ENCODE measurements around the gene GLIS1. TPM values are rescaled to one million over a fixed set of nuclear protein-coding genes. Genes with fewer than 3 reads are reported as not detected.

Gene GLIS1
- total RNA-seq, 1 donor from 2014 or later: 0.07 TPM

DNA sequence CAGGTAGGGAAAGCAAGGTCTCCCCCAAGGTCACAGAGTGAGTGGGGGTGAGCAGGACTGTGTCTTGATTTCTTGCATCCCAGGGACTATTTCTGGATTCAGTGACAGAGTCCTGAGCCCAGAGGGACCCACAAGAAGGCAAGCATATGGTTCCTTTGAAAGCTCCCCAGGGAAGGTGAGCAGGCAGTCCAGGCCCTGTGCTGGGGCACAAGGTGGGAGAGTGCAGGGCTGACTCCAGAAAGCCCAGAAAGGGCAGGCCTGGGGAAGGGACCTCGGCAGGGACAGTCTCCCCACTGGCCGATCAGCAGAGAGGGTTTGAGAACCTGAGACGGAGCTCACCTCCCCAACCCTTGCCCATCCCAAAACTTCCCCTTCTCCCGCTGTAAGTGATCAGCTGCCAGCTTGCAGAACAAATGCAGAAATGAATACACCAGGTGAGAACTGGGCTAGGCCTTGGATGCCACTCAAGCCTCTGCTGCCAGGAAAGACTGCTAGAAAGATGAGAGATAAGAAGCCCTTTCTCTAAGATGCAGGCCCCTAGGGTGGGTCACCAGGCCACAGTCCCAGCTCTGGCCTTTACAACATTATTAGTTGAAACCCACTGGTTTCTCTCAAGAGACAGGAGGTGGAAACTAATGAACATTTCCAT is 121.0 kb downstream of the GLIS1 start:
- Histone ChIP-seq H3K4me1 (ENCODE audit: insufficient read depth, low read length) (peaks cover 8% of the 10 kb centered on the region), H3K4me2 (ENCODE audit: low read length) (peak overlapping the region; percentile 26), H3K36me3 (ENCODE audit: insufficient read depth, low read length) (no peaks in the 10 kb centered on the region), H3K9ac (ENCODE audit: low read length) (peak overlapping the region; percentile 10), H3K79me2 (ENCODE audit: insufficient read depth, low read length) (peaks cover 60% of the 10 kb centered on the region), H3K4me3 (ENCODE audit: insufficient read depth, low read depth, low read length) (no peak overlapping the region), H3K27me3 (ENCODE audit: insufficient read depth, low read length) (no peaks in the 10 kb centered on the region), H3K9me3 (ENCODE audit: insufficient read depth, low read depth, low read length) (no peaks in the 10 kb centered on the region), H4K20me1 (ENCODE audit: insufficient read depth, low read length) (peaks cover 86% of the 10 kb centered on the region), H2AFZ (ENCODE audit: low read depth, low read length) (no peak overlapping the region), H3K27ac (ENCODE audit: low read depth, low read length) (peak overlapping the region; percentile 39)
- no peak overlapping the region for H3K27ac Mint-ChIP-seq (ENCODE audit: unreplicated experiment)
- TF ChIP-seq EZH2 (IDR thresholded peaks at IDR 0.05; ENCODE audit: insufficient read depth, low read length): no peak
- TF ChIP-seq, protein P1, sequence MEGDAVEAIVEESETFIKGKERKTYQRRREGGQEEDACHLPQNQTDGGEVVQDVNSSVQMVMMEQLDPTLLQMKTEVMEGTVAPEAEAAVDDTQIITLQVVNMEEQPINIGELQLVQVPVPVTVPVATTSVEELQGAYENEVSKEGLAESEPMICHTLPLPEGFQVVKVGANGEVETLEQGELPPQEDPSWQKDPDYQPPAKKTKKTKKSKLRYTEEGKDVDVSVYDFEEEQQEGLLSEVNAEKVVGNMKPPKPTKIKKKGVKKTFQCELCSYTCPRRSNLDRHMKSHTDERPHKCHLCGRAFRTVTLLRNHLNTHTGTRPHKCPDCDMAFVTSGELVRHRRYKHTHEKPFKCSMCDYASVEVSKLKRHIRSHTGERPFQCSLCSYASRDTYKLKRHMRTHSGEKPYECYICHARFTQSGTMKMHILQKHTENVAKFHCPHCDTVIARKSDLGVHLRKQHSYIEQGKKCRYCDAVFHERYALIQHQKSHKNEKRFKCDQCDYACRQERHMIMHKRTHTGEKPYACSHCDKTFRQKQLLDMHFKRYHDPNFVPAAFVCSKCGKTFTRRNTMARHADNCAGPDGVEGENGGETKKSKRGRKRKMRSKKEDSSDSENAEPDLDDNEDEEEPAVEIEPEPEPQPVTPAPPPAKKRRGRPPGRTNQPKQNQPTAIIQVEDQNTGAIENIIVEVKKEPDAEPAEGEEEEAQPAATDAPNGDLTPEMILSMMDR (IDR thresholded peaks at IDR 0.05; ENCODE audit: insufficient read depth, low read depth, low read length): no peak
- H3K4me3 Mint-ChIP-seq (ENCODE audit: unreplicated experiment): no peak overlapping the region
- FAIRE-seq (no peak), DNase-seq (ENCODE audit: low read depth) (no peak)
- H3K4me1 Mint-ChIP-seq (ENCODE audit: low read depth, unreplicated experiment): no peaks in the 10 kb centered on the region
- H3K36me3 Mint-ChIP-seq (ENCODE audit: low read depth, unreplicated experiment): no peaks in the 10 kb centered on the region
- peaks cover 10% of the 10 kb centered on the region for H3K27me3 Mint-ChIP-seq (ENCODE audit: low read depth, unreplicated experiment)
- no peaks in the 10 kb centered on the region for H3K9me3 Mint-ChIP-seq (ENCODE audit: unreplicated experiment)

DNA sequence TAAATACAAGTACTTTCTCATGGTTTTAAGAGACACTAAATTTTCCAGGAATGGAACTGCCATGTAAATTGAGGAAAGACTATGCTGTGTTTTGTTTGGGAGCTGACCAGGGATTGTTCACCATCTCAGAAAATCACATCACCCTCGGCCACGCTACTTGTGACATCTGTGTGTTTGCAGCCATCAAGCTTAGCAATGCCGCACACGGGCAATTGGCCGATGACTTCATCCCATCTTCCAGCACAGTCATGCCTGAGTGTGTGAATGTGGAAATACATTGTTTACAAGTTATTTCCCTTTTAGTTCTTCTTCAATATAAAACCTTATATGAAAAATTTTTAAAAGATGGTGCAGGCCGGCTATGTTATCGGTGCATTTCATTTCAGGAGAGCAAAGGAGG is 121.6 kb downstream of the GLIS1 start:
- no peaks in the 10 kb centered on the region for H3K9me3 Mint-ChIP-seq (ENCODE audit: unreplicated experiment)
- peak; percentile 65 for DNase-seq (ENCODE audit: low read depth)
- no peak overlapping the region for H3K27ac Mint-ChIP-seq (ENCODE audit: unreplicated experiment)

More for the DNA sequence above, 121.6 kb downstream of the GLIS1 start:
- Histone ChIP-seq H3K79me2 (ENCODE audit: insufficient read depth, low read length) (peaks cover 55% of the 10 kb centered on the region), H3K4me3 (ENCODE audit: insufficient read depth, low read depth, low read length) (no peak overlapping the region), H3K4me1 (ENCODE audit: insufficient read depth, low read length) (peaks cover 8% of the 10 kb centered on the region), H3K9me3 (ENCODE audit: insufficient read depth, low read depth, low read length) (no peaks in the 10 kb centered on the region), H3K27me3 (ENCODE audit: insufficient read depth, low read length) (no peaks in the 10 kb centered on the region), H3K4me2 (ENCODE audit: low read length) (peak overlapping the region; percentile 26), H3K36me3 (ENCODE audit: insufficient read depth, low read length) (no peaks in the 10 kb centered on the region), H3K9ac (ENCODE audit: low read length) (peak overlapping the region; percentile 10), H4K20me1 (ENCODE audit: insufficient read depth, low read length) (peaks cover 85% of the 10 kb centered on the region), H3K27ac (ENCODE audit: low read depth, low read length) (no peak overlapping the region), H2AFZ (ENCODE audit: low read depth, low read length) (no peak overlapping the region)
- Mint-ChIP-seq H3K4me3 (ENCODE audit: unreplicated experiment) (no peak overlapping the region), H3K4me1 (ENCODE audit: low read depth, unreplicated experiment) (no peaks in the 10 kb centered on the region), H3K27me3 (ENCODE audit: low read depth, unreplicated experiment) (peaks cover 10% of the 10 kb centered on the region), H3K36me3 (ENCODE audit: low read depth, unreplicated experiment) (no peaks in the 10 kb centered on the region)
- no peak for TF ChIP-seq EZH2 (IDR thresholded peaks at IDR 0.05; ENCODE audit: insufficient read depth, low read length)
- TF ChIP-seq, protein P1 (IDR thresholded peaks at IDR 0.05; ENCODE audit: insufficient read depth, low read depth, low read length): no peak
- no peak for FAIRE-seq
